Jurkat, Clone E6-1 (cell line): ENCODE results near the gene SLC1A1.
"Not testable (repeated sequence)": the region's sequence is repeated elsewhere in the genome, so short reads cannot be mapped to it uniquely, and the experiment has no call there.

ENCODE experiments used
- DNase-seq: peaks from one replicate; pipeline ENCODE4 v3.0.0-alpha.2; 2011; ENCODE audit warnings: low read depth, low spot score
- H3K4me3 ChIP-seq: 2 replicates; pipeline ENCODE4 v1.5.1; 2011; ENCODE audit warnings: mild to moderate bottlenecking, low read length, control low read depth, moderate library complexity

The SLC1A1 gene

GRCh38 chr9:4594994-4595393 lies 104.7 kb downstream of the SLC1A1 start:
- no peak for DNase-seq

GRCh38 chr9:4596165-4596922 lies 106.1 kb downstream of the SLC1A1 start:
- DNase-seq, result peak; percentile 91
- H3K4me3 ChIP-seq, result no peak overlapping the region

More at GRCh38 chr9:4594994-4595393, 104.7 kb downstream of the SLC1A1 start:
- no peak overlapping the region for H3K4me3 ChIP-seq

- no peak overlapping the region for H3K4me3 ChIP-seq
- peak; percentile 69 for DNase-seq
Observed at GRCh38 chr9:4600368-4600767, 110.1 kb downstream of the SLC1A1 start.

GRCh38 chr9:4603830-4604229 lies 113.6 kb downstream of the SLC1A1 start:
- DNase-seq, result no peak
- H3K4me3 ChIP-seq, result no peak overlapping the region

- DNase-seq, result peak; percentile 84
- H3K4me3 ChIP-seq, result no peak overlapping the region
Observed at GRCh38 chr9:4604678-4605095, 114.4 kb downstream of the SLC1A1 start.

- H3K4me3 ChIP-seq, DNase-seq: not testable (repeated sequence)
Observed at GRCh38 chr9:4606033-4606432, 115.8 kb downstream of the SLC1A1 start.

- DNase-seq, result no peak
Observed at GRCh38 chr9:4614627-4615026, 124.4 kb downstream of the SLC1A1 start.

GRCh38 chr9:4615251-4615650 lies 125.0 kb downstream of the SLC1A1 start:
- no peak for DNase-seq
- H3K4me3 ChIP-seq, result no peak overlapping the region

More at GRCh38 chr9:4614627-4615026, 124.4 kb downstream of the SLC1A1 start:
- no peak overlapping the region for H3K4me3 ChIP-seq

- no peak for DNase-seq
- H3K4me3 ChIP-seq, result no peak overlapping the region
Observed at GRCh38 chr9:4615778-4616177, 125.5 kb downstream of the SLC1A1 start.

- H3K4me3 ChIP-seq, result no peak overlapping the region
- no peak for DNase-seq
Observed at GRCh38 chr9:4617752-4618151, 127.5 kb downstream of the SLC1A1 start.

GRCh38 chr9:4618700-4619099 lies 128.4 kb downstream of the SLC1A1 start:
- H3K4me3 ChIP-seq, result no peak overlapping the region
- no peak for DNase-seq

- DNase-seq, result peak; percentile 54
- H3K4me3 ChIP-seq, result no peak overlapping the region
Observed at GRCh38 chr9:4620057-4620765, 129.9 kb downstream of the SLC1A1 start.

GRCh38 chr9:4620881-4621555 lies 130.8 kb downstream of the SLC1A1 start:
- DNase-seq, result no peak
- no peak overlapping the region for H3K4me3 ChIP-seq

GRCh38 chr9:4622016-4622415 lies 131.7 kb downstream of the SLC1A1 start:
- H3K4me3 ChIP-seq, result no peak overlapping the region
- no peak for DNase-seq

GRCh38 chr9:4630836-4631235 lies 140.6 kb downstream of the SLC1A1 start:
- H3K4me3 ChIP-seq, result no peak overlapping the region
- DNase-seq, result no peak
